GM19328 (cell line): ENCODE results near the gene HOXD1.

Source experiments
- ATAC-seq: cut with Tn5 transposase; IDR thresholded peaks from one replicate; pipeline ENCODE4 v1.9.1; 2021; ENCODE audit warnings: mild to moderate bottlenecking, moderate library complexity; ENCODE audit not compliant: unreplicated experiment

The HOXD1 gene

GRCh38 chr2:176164611-176165369, 23.7 kb upstream of the HOXD1 start:
- ATAC-seq, result no peak

GRCh38 chr2:176165370-176166050, 23.0 kb upstream of the HOXD1 start:
- no peak for ATAC-seq

- ATAC-seq, result no peak
These were observed 22.2 kb upstream of the HOXD1 start for GRCh38 chr2:176166272-176166671.

GRCh38 chr2:176167398-176167797, 21.1 kb upstream of the HOXD1 start:
- no peak for ATAC-seq

- ATAC-seq, result no peak
These were observed 19.3 kb upstream of the HOXD1 start for GRCh38 chr2:176169181-176169580.

GRCh38 chr2:176169711-176170110, 18.8 kb upstream of the HOXD1 start:
- ATAC-seq, result no peak

GRCh38 chr2:176170602-176171305, 17.7 kb upstream of the HOXD1 start:
- ATAC-seq, result no peak

- no peak for ATAC-seq
These were observed 17.0 kb upstream of the HOXD1 start for GRCh38 chr2:176171351-176172006.

- no peak for ATAC-seq
These were observed 16.2 kb upstream of the HOXD1 start for GRCh38 chr2:176172007-176172894.

GRCh38 chr2:176172895-176173566, 15.4 kb upstream of the HOXD1 start:
- no peak for ATAC-seq

- no peak for ATAC-seq
These were observed 14.7 kb upstream of the HOXD1 start for GRCh38 chr2:176173567-176174381.

- ATAC-seq, result no peak
These were observed 14.1 kb upstream of the HOXD1 start for GRCh38 chr2:176174382-176174823.

- no peak for ATAC-seq
These were observed 13.4 kb upstream of the HOXD1 start for GRCh38 chr2:176174824-176175708.

GRCh38 chr2:176175709-176176607, 12.5 kb upstream of the HOXD1 start:
- ATAC-seq, result no peak

GRCh38 chr2:176177580-176178037, 10.9 kb upstream of the HOXD1 start:
- ATAC-seq, result no peak

GRCh38 chr2:176178038-176178756, 10.3 kb upstream of the HOXD1 start:
- no peak for ATAC-seq
